GM19372 (cell line): ENCODE results near the gene RUNX2.

Experiments
- ATAC-seq: cut with Tn5 transposase; IDR thresholded peaks from one replicate; pipeline ENCODE4 v1.9.1; 2021; ENCODE audit warnings: mild to moderate bottlenecking, low read depth, moderate library complexity; ENCODE audit not compliant: unreplicated experiment

RUNX2 gene

DNA sequence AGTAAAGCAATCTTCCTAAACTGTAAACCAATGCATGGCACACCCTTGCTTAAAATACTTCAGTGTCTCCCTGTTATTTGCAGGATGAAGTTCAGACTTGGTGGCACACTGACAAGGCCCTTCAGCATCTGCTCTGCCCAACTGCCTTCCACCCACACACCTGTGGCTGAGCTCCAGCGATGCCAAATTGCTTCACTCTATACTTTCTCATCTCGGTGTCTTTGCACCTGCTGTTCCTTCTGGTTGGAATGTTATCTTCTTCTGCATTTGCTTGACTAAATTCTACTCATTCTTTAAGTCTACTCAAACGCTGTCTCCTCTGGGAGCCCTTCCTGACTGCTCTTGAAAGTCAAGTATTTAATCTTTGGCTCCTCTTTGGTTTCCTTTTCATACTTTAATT is 149.7 kb downstream of the RUNX2 start:
- ATAC-seq, result no peak

DNA sequence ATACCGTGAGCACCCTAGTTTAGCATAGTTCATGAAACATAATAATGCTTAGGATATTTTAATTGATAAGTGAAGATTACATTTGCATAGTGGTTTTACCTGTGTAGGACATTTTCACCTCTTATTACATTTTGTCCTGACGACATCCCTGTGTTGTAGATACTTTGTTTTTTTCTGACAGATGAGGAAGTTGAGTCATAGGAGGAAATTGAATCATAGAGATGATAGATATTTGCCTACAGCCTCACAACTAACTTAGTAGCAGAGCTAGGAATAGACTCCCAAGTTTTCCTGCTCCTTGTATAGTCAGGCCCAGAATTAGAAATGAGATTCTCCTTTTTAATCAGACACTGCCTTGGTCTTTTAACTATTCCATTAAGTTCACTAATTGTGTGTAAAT is 150.1 kb downstream of the RUNX2 start:
- ATAC-seq, result no peak

DNA sequence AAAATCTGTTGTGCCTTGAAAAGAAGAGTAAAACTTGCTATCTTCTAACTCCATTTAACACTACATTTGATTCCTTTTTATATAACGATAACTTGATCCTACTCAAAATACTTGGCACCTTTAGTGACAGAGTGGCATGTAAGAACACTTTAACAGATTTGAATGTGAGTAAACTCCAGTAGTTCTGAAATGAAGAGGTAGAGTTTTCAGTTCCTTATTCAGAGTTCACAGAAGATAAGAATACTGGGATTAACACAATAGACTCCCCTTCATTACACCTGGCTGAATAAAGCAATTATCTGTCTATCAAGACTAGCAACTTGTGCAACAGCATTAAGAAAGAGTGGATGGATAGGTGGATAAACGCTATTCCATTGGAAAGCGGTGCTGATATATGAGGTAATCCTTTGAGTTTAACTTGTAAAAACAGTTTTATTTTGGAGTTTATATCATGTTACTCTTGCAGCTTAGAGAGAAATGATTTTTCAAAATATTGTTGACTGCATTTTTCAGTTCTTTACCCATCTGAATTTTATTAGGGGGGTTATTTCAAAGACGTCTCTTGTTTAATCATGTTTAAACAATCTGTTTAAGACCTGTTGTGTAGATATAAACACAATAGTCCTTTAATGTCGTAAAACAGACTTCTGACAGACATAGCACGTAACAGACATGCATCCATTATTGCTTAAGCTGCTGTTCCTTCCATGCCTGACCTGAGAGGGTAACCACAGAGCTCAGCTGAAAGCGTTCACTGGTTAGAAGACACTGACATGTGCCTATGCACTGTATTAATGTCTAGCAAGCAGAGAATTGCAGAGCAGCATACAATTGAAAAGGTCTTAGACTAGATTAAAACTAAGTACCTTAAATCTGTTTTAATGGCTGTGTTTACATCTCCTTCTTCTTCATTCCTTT is 152.0 kb downstream of the RUNX2 start:
- no peak for ATAC-seq

DNA sequence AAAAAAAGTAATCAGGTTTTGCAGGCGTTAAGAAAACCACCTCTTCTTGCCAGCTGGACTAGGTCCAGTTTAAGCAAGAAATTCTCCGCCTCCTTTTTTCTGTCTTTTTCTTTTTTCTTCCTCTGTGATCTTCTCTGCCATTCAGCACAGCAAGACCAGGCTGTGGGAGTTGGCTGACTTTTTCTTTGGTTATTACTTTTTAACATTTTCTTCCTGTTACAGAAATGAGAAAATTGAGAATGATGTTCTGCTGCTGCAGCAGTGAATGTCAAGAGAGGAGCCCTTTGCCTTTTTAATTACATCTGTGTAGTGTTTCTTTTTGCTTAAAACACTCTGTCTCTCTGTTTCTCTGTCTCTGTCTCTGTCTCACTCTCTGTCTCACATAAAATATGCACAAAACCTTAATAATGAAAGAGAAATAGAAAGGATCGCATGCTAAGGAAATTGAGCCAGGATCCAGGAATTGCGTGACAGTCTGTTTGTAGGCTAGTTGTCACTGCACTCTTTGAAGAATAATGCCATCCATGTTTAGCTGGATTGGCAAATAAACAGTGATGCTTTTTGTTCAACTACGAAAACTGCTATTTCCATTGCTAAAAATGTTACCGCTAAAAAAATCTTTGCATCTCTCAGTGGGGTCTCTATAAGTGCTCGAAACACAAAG is 152.8 kb downstream of the RUNX2 start:
- ATAC-seq, result no peak

DNA sequence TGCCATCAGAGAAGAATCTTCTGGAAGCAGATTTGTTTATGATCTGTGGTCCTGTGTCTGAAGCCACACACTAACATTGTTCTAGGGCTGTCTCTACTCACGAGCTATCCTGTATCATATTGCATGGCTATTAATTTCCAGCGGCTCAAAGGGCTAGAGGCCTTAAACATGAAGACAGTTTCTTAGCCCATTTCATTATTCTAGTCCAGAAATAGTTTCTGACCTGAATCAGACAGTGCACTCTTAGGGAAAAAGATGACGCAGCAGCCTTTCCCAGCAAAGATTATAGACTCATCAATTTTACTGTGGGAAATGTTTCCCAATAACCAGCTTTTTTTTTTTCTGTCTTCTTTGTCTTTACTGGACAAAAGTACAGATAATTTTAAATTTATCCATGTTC is 154.9 kb downstream of the RUNX2 start:
- ATAC-seq, result no peak

DNA sequence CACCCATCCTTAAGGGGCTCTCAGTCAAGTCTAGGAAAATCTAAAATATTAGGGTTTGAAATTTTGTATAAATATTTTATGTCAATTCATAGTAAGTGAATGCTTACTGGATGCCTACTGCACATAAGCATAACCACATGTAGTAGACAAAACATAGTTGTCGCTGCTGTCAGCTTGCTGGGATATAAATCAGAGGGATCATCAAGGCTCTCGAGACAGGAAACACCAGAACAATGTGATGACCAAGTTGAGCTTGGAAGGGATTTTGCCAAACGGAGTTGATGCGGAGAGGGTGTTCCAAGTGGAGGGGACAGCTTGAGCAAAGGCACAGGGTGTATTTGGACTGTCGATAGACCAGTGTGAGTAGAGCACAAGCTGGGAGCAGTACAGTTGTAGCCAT is 155.4 kb downstream of the RUNX2 start:
- no peak for ATAC-seq

DNA sequence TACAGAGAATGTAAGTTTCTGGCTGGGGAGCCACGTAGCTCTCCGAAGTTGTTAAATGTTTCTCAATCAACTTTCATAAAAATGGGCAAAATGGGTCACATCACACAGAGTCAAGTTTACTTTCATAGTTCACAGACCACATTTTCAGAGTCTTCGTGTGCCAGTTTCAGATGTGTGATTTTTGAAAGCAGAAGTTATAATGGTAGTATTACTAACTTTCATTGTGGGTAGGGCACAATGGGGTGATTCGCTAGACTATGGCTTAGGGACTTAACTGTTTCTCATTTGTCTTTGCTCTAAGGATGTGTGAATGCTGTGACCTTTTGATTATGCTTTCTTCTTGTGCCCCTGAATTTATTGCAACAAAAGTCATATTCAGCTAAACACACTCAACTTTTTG is 158.6 kb downstream of the RUNX2 start:
- no peak for ATAC-seq

DNA sequence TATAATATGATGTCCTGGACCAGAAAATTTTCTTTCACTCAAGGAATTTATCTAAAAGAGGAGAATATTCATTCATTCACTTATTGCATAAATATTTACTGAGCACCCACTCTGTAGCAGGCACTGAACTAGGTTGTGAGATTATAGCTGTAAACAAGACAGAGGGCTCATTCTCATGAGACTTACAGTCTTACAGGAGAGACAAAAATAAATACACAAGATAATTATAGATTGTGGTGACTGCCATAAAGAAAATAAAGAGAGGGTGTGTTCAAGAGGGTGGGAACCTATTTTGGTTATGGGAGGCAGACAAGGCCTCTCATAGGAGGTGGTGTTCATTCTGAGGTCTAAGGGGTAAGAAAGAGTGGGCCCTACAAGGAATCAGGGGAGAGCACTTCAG is 159.5 kb downstream of the RUNX2 start:
- no peak for ATAC-seq

DNA sequence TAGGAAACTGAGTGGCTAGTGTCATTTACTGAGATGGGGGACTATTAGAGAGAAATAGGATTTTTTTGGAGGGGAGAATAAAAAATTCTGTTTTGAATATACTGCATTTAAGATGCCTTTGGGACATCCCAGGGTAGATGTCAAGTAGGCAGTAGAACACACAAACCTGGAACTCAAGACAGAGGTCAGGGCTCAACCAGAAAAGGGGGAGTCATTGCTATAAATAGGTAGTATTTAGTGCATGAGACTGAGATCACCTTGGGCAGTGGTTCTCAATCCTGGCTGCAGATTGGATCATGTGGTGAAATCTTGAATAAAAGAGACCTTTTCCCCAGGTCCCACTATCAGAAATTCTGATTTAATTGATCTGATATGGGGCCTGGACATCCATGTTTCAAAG is 160.1 kb downstream of the RUNX2 start:
- ATAC-seq, result no peak

DNA sequence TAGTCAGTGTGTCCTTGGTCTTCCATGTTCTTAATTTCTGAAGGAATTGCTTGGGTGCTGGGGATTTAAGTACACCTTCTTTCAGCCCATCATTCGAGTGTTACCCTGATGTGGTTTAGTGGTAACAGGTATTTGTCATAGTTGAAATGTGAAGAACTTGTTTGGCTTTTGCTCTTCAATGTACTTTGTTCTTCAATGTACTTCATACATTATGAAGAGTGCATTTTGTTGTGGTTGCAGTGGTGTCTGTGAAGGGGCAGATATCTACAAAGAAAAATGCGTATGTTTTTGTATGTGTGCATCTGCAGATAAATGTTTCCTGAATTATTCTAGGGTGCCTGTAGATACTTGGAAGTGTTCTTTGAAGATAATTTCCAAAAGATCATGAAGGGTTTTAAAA is 160.8 kb downstream of the RUNX2 start:
- no peak for ATAC-seq

DNA sequence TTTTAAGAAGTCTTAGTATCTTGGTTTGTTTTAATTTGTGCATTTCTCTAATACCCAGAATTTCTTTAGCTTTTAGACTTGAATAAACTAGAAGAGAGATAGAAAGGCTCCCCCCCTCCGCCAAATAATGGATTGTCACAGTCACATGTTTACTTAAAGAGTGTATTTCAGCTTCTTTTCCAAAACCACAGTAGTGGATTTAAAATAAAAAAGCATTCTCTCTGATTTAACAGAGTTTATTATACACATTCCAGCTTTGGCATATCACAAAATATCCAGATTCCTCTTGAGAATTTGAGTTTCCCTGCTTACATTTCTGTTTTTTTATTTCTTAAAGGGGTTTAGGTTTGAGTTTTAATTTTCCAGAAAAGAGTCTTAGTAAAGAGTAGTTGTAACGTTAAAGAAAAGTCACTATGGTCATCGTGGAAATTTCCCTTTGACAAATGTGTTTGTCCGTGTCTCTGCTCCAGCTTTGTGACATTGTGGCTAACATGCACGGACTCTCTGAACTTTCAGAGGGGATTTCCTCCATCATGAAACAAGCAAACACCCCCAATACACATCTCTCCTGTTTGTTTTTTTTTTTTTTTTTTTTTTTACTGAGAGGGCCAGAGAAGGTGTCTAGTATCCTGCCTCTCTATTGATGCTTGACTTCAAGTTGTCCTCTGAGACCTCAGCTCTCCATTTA is 163.1 kb downstream of the RUNX2 start:
- ATAC-seq, result no peak

DNA sequence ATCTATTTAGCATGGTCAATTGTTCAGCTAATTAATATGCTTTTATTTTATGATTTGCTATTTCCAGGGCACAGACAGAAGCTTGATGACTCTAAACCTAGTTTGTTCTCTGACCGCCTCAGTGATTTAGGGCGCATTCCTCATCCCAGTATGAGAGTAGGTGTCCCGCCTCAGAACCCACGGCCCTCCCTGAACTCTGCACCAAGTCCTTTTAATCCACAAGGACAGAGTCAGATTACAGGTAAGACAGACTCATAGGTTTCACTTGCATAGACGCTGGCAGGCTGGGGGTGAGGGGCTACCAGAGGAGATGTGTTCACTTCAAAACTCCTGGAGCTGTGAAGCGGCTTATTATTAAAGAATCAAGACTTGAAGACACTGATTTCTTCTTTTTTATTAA is 163.7 kb downstream of the RUNX2 start:
- ATAC-seq, result no peak

DNA sequence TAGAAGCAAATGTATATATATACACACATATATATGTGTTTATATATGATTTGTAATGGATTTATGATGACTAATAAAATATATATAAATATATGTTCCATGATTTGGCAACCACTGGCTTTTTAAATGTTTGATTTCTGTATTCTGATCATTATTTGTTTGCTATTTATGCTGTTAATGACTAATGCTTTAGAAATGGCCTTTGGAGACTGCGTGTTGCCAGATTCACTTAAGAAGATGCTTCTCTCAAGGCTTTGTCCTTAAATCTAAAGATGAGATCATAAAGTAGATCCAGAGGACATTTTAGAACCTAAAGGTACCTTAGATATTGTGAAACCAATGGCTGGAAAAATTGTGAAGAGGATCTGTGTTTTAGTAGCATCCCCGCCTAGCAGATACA is 165.6 kb downstream of the RUNX2 start:
- no peak for ATAC-seq

DNA sequence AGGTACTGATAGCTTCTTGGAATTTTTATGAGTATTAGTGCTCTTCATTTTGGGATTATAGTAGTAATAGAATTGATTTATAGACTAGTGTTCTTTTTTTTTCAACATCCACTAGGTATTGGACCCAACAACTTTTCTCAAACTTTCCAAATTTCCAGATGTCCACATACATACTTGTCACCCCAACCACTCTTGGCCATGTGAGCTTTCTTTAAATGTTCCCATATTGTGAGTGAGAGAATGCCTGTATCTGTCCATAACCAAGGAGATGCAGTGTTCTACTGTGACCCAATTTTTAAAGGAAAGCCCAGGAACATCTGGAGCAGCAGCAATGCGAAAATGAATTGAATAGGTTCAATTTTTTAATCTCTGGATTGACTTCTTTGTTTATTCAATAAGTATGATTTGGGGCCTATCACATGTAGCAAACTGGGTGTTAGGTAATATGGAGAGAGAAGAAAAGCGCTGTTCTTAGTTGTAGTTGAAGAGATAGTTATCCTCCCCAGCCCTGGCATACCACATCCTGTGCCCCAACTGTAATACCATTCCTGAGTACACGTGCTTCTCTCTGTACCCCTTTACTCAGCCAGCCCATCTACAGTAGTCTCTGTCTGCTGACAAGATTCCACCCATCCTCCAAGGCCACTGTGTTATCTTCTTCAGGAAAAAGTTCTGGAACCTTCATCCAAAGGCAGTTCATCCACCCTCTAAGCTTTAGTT is 166.4 kb downstream of the RUNX2 start:
- no peak for ATAC-seq

DNA sequence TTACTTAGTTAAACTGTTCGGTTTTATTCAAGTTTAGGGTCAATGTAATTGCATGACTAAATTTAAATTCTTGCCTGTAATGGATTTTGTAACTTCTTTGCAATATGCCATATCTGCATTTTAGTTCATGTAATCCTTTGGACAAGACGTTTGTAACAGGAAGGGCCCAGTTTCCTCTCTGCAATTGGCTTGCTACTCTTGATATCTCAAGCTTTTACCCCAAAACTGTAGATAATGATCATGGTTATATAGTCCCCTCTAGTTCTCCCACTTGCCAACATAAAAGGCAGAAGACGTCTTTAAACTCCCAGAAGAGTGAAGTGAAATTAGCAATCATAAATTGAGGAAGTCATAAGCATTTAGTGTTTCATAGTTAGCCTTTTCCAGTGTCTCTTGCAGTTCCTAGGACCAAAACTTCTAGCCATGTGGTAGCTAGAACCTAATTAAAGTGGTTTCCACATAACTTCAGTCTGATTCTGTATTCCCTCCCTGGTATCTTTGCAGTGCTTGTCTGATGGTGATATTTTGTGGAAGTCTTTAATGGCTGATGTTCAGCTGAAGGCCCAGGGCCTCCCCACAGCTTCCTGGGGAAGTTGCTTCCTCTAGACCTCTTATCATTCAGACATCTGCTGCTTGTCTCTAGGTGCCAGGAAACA is 167.4 kb downstream of the RUNX2 start:
- ATAC-seq, result no peak

DNA sequence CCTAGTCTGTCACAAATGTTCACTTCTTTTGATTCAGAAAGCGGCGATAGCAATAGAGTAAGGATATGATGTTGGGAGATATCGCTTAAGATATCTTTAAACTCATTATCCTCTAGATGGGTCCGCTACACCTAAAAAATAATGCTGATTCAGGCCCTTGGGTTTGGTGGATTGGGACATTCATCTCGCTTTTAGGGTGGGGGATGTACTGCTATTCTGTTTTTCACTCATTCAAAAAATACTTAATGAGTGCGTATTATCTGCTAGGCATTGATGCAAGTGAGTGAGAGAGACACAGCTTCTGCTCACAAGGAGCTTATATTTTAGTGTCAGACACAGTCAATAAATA is 167.9 kb downstream of the RUNX2 start:
- ATAC-seq, result no peak

DNA sequence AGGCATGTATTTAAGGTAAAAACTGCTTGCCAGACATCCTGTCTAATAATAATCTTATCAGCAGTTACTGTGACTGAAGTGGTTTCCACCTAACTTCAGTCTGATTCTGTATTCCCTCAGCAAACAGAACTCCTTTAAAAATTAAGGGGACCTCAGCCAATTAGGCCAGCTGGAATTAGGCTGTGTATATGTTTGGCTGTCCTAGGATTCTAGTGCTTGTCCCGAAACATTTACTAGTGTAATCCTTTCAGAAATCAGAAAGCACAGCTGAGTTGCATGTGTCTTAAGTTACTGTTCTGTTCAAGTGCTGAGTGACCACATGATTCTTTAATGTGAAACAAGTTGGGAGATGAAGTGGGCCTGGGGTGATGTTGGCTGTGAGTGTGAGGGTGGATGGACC is 170.5 kb downstream of the RUNX2 start:
- ATAC-seq, result no peak

DNA sequence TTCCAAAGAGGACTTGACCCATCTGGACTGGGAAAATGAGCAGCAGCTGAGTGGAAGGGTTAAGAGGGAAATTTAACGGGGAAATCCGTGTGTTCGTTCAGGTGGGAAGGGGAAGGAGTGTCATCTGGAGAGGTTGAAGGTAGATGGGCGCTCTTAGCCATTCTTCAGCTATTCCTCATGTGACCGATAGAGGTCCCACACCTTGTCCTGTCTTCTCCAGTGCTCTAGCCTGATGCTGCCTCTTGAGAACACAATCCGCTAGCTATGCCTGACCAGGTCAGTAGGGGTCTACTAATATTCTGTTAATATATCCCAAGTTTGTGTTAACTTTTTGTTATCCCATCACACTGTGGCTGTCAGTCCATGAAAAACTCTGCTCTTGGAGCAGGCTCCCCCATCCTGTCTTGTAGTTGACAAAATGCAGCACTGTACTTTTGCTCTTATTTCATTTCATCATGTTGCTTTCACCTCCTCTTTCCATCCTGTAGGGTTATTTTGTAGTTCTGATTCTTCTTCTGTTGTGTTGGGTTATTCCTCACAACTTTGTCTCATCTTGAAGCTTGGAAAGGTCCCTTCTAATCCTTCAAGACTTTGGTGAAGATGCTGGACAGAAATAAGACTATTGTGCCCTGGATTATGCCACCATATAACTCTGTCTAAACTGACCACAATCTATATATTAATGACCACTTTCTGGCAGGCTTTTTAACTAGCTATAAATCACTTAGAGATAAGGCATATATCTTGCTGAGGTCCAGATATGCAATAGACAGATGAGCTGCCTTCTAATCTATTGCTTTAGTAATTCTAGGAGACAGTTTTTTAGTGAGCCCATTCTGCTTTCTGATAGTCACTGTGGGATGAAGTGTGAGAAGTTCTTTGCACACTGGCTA is 173.0 kb downstream of the RUNX2 start:
- ATAC-seq, result no peak

DNA sequence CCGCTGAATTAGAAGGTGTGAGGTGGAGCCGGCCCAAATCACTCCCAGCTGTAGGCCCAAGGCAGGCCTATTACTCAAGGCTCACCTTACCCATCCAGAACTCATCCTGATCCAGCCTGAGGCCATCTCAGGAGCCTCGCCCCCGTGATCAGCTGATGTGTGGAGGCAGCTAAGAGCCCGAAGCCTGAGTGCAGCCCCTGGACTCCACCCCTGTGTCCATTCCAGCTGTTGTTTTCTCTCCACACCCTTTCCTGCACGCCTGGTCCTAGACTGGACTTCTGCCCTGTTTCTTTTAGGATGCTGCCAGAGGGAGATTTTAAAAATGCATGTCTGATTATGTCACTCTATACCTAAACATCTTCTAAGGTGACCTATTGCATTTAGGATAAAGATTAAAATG is 174.3 kb downstream of the RUNX2 start:
- no peak for ATAC-seq
